Stromal cell of bone marrow (primary cell): ENCODE data around the gene CACNA1C.
"Not testable (repeated sequence)": the region's sequence is repeated elsewhere in the genome, so short reads cannot be mapped to it uniquely, and the experiment has no call there.

Experiments
- DNase-seq: peaks from one replicate; pipeline ENCODE4 v3.0.0-alpha.2; 2012; ENCODE audit warnings: low read depth

The CACNA1C gene

GRCh38 chr12:2485681-2486080 is 432.9 kb downstream of the CACNA1C start:
- no peak for DNase-seq

- DNase-seq, result no peak
Observed at GRCh38 chr12:2486796-2487195, 434.0 kb downstream of the CACNA1C start.

GRCh38 chr12:2487278-2487677 is 434.5 kb downstream of the CACNA1C start:
- no peak for DNase-seq

- DNase-seq, result no peak
Observed at GRCh38 chr12:2488131-2488530, 435.3 kb downstream of the CACNA1C start.

- DNase-seq, result no peak
Observed at GRCh38 chr12:2488596-2488995, 435.8 kb downstream of the CACNA1C start.

- DNase-seq, result no peak
Observed at GRCh38 chr12:2489275-2489674, 436.5 kb downstream of the CACNA1C start.

- DNase-seq, result no peak
Observed at GRCh38 chr12:2490831-2491230, 438.0 kb downstream of the CACNA1C start.

GRCh38 chr12:2491349-2491748 is 438.6 kb downstream of the CACNA1C start:
- not testable (repeated sequence) for DNase-seq

- DNase-seq, result no peak
Observed at GRCh38 chr12:2492236-2492635, 439.4 kb downstream of the CACNA1C start.

- DNase-seq, result no peak
Observed at GRCh38 chr12:2493086-2493485, 440.3 kb downstream of the CACNA1C start.

- DNase-seq, result peak; percentile 6
Observed at GRCh38 chr12:2494486-2495192, 441.9 kb downstream of the CACNA1C start.

- DNase-seq, result no peak
Observed at GRCh38 chr12:2495417-2496112, 442.8 kb downstream of the CACNA1C start.

GRCh38 chr12:2498964-2499500 is 446.2 kb downstream of the CACNA1C start:
- DNase-seq, result no peak

GRCh38 chr12:2501464-2502191 is 448.8 kb downstream of the CACNA1C start:
- DNase-seq, result no peak

GRCh38 chr12:2503036-2503435 is 450.2 kb downstream of the CACNA1C start:
- no peak for DNase-seq

- DNase-seq, result no peak
Observed at GRCh38 chr12:2503762-2504161, 451.0 kb downstream of the CACNA1C start.

GRCh38 chr12:2504577-2504976 is 451.8 kb downstream of the CACNA1C start:
- DNase-seq, result no peak

GRCh38 chr12:2507814-2508213 is 455.0 kb downstream of the CACNA1C start:
- DNase-seq, result no peak

- no peak for DNase-seq
Observed at GRCh38 chr12:2509137-2509536, 456.4 kb downstream of the CACNA1C start.

GRCh38 chr12:2510045-2510444 is 457.3 kb downstream of the CACNA1C start:
- DNase-seq, result no peak

- no peak for DNase-seq
Observed at GRCh38 chr12:2513141-2514037, 460.6 kb downstream of the CACNA1C start.

GRCh38 chr12:2514038-2514340 is 461.2 kb downstream of the CACNA1C start:
- no peak for DNase-seq
